ENCODE results near the gene REXO5. TPM values are rescaled to one million over a fixed set of nuclear protein-coding genes. Genes with fewer than 3 reads are reported as not detected.

REXO5 gene
- total and polyA plus RNA-seq, 2 of the 13 experiments (the other 11 are each of a cell fraction or from before 2014, with no cell fraction given) = 5.9 to 13.1 TPM

- TF ChIP-seq PRDM4 (CRISPR knock-in tag; IDR thresholded peaks at IDR 0.05; ENCODE audit: borderline replicate concordance) = peak; percentile 64; the same call in 1 of the 2 replicates
- TF ChIP-seq GATAD2A (CRISPR knock-in tag; IDR thresholded peaks at IDR 0.05) = no peak; the same call in 1 of the 2 replicates
- TF ChIP-seq CREBL2 (CRISPR knock-in tag; IDR thresholded peaks at IDR 0.05; ENCODE audit: borderline replicate concordance) = no peak
- TF ChIP-seq ZNF891 (CRISPR knock-in tag; IDR thresholded peaks at IDR 0.05) = no peak
- TF ChIP-seq GABPB1 (CRISPR knock-in tag; IDR thresholded peaks at IDR 0.05) = no peak
- TF ChIP-seq SOX13 (IDR thresholded peaks at IDR 0.05) = no peak
- no peak for TF ChIP-seq SOX13 (CRISPR knock-in tag; conservative IDR thresholded peaks at IDR 0.05 in 1 of 2, IDR thresholded peaks at IDR 0.05 in 1 of 2)
- TF ChIP-seq ZNF543 (CRISPR knock-in tag; IDR thresholded peaks at IDR 0.05) = peak; percentile 15; the same call in 1 of the 2 replicates
- TF ChIP-seq SOX5 (CRISPR knock-in tag; IDR thresholded peaks at IDR 0.05; ENCODE audit: borderline replicate concordance) = no peak
- TF ChIP-seq FOXJ3 (CRISPR knock-in tag; IDR thresholded peaks at IDR 0.05; ENCODE audit: borderline replicate concordance) = no peak
- no peak for TF ChIP-seq ZFP36 (IDR thresholded peaks at IDR 0.05; ENCODE audit: borderline replicate concordance, low read depth, low read length, partially characterized antibody)
- no peak for TF ChIP-seq AFF4 (CRISPR knock-in tag; IDR thresholded peaks at IDR 0.05)
- no peak for TF ChIP-seq NFKBIZ (CRISPR knock-in tag; IDR thresholded peaks at IDR 0.05)
- TF ChIP-seq SKI (IDR thresholded peaks at IDR 0.05; ENCODE audit: partially characterized antibody) = no peak
- no peak for TF ChIP-seq ARNTL (CRISPR knock-in tag; IDR thresholded peaks at IDR 0.05)
- no peak for TF ChIP-seq ZIK1 (CRISPR knock-in tag; IDR thresholded peaks at IDR 0.05; ENCODE audit: borderline replicate concordance, low read depth)
- peak; percentile 8; the same call in 1 of the 2 replicates for TF ChIP-seq ZNF547 (CRISPR knock-in tag; IDR thresholded peaks at IDR 0.05)
- no peak for TF ChIP-seq ETV6 (CRISPR knock-in tag; conservative IDR thresholded peaks at IDR 0.05)
- no peak for TF ChIP-seq FUBP1 (CRISPR knock-in tag; IDR thresholded peaks at IDR 0.05; ENCODE audit: borderline replicate concordance)
- TF ChIP-seq SP5 (CRISPR knock-in tag; IDR thresholded peaks at IDR 0.05; ENCODE audit: borderline replicate concordance, low read depth) = peak; percentile 81
- no peak for TF ChIP-seq ZNF670 (CRISPR knock-in tag; IDR thresholded peaks at IDR 0.05; ENCODE audit: borderline replicate concordance)
- TF ChIP-seq ZNF282 (IDR thresholded peaks at IDR 0.05; ENCODE audit: partially characterized antibody) = no peak
Measured at GRCh38 chr16:20763461-20764232, 42.7 kb upstream of the REXO5 start, which contains the start of gene ACSM3 (continued).

Measured in HepG2 (cell line).